HepG2 (cell line): ENCODE data around the gene KRTAP10-9. TPM values are rescaled to one million over a fixed set of nuclear protein-coding genes. Genes with fewer than 3 reads are reported as not detected.

Experiments used
- ATAC-seq: fragments of 200-7000 bp; cut with Tn5 transposase; 3 replicates; pipeline ENCODE4 v1.9.1; 2020; ENCODE audit warnings: mild to moderate bottlenecking, moderate library complexity
- BruUV-seq: library from RNA; stranded (reverse); fragments of 400-500 nt; replicated peaks from 2 replicates; lab custom pipeline; 2021; lab: Mats Ljungman, UMichigan
- CTCF ChIA-PET: fragments of 300-600 bp; formaldehyde crosslinking; extraction: SDS; loops from one replicate; lab custom pipeline; 2021; ENCODE audit warnings: low total read pairs, inconsistent platforms, low intra/inter-chr PET ratio; lab: Yijun Ruan, JAX
- POLR2A ChIA-PET: fragments of 350-600 bp; sonication (Branson Sonifier 250); formaldehyde crosslinking; loops from one replicate; lab custom pipeline; 2020; ENCODE audit warnings: antibody characterized with exemption, inconsistent platforms; lab: Yijun Ruan, JAX
- DNase-seq: peaks from one replicate; pipeline ENCODE4 v3.0.0-alpha.2; 2015; ENCODE audit warnings: low spot score
- FAIRE-seq: peaks from 3 replicates; lab custom pipeline; 2011; peaks lifted over from hg19 to GRCh38; lab: Jason Lieb, UNC
- H2AFZ ChIP-seq: one replicate; pipeline ENCODE4 v1.6.1; 2011; ENCODE audit warnings: low read length, inconsistent platforms
- H3K27ac ChIP-seq: fragments of 300-600 bp; 3 replicates; pipeline ENCODE4 v1.8.0; 2011; ENCODE audit warnings: mixed run types, mild to moderate bottlenecking, mixed read lengths, low read length, inconsistent platforms; ENCODE audit not compliant: insufficient read depth; ENCODE audit errors: extremely low read length
- H3K27me3 ChIP-seq, 2 experiments: fragments of 200-600 bp in 1 of 2; 2 replicates in 1 of 2; 3 replicates in 1 of 2; pipeline versions ENCODE4 v1.6.0 to v1.8.0; 2011; ENCODE audit warnings: low read length in 2 of 2, mild to moderate bottlenecking in 2 of 2, moderate library complexity in 2 of 2, inconsistent platforms in 1 of 2; ENCODE audit not compliant: insufficient read depth in 2 of 2, control insufficient read depth in 1 of 2
- H3K36me3 ChIP-seq, 2 experiments: fragments of 200-600 bp in 1 of 2; replicated peaks in 1 of 2; 2 replicates in 1 of 2; 3 replicates in 1 of 2; pipeline versions ENCODE4 v1.5.1 to v1.8.0; 2011; ENCODE audit warnings: low read length in 2 of 2, inconsistent platforms in 1 of 2; ENCODE audit not compliant: insufficient read depth in 2 of 2, control insufficient read depth in 1 of 2
- H3K4me1 ChIP-seq: 2 replicates; pipeline ENCODE4 v1.5.1; 2012; ENCODE audit warnings: low read length, inconsistent platforms; ENCODE audit not compliant: insufficient read depth
- H3K4me2 ChIP-seq: 2 replicates; pipeline ENCODE4 v1.6.0; 2011; ENCODE audit warnings: low read depth, low read length, inconsistent platforms
- H3K4me3 ChIP-seq, 3 experiments: fragments of 200-600 bp in 1 of 3; sonication (generic), shearing (Covaris generic) in 1 of 3; replicated peaks in 1 of 3; 2 replicates each; pipeline ENCODE4 v1.5.1; 2011 to 2016; ENCODE audit warnings: low read length in 3 of 3, inconsistent platforms in 2 of 3, low read depth in 2 of 3, mild to moderate bottlenecking in 2 of 3, control low read depth in 1 of 3, mixed read lengths in 1 of 3; ENCODE audit not compliant: insufficient read depth in 1 of 3
- H3K79me2 ChIP-seq: one replicate; pipeline ENCODE4 v1.6.1; 2011; ENCODE audit warnings: low read length, inconsistent platforms; ENCODE audit not compliant: insufficient read depth
- H3K9ac ChIP-seq: 2 replicates; pipeline ENCODE4 v1.6.0; 2011; ENCODE audit warnings: mild to moderate bottlenecking, low read depth, low read length, inconsistent platforms; ENCODE audit not compliant: insufficient read depth
- H3K9me3 ChIP-seq: 2 replicates; pipeline ENCODE4 v1.5.1; 2012; ENCODE audit warnings: mild to moderate bottlenecking, low read length
- H4K20me1 ChIP-seq: 2 replicates; pipeline ENCODE4 v1.6.0; 2011; ENCODE audit warnings: inconsistent platforms, mild to moderate bottlenecking, low read length, moderate library complexity; ENCODE audit not compliant: insufficient read depth
- BRCA1 ChIP-seq: sonication (generic); formaldehyde crosslinking; IDR thresholded peaks from 2 replicates; pipeline ENCODE4 v1.4.0; 2020; ENCODE audit warnings: missing genetic modification reagents
- EEA1 ChIP-seq: sonication (generic); formaldehyde crosslinking; IDR thresholded peaks from 2 replicates; pipeline ENCODE4 v1.5.1; 2020; ENCODE audit warnings: mild to moderate bottlenecking, missing genetic modification reagents, borderline replicate concordance
- ETV6 ChIP-seq: sonication (generic); formaldehyde crosslinking; conservative IDR thresholded peaks from 2 replicates; pipeline ENCODE4 v1.4.0; 2020; ENCODE audit warnings: missing genetic modification reagents
- MAFK ChIP-seq, 2 experiments: IDR thresholded peaks in 1 of 2; conservative IDR thresholded peaks in 1 of 2; 2 replicates each; pipeline ENCODE4 v1.6.1; 2011; ENCODE audit warnings: improper control_type of control experiment in 2 of 2, low read length in 2 of 2
- MEF2D ChIP-seq: sonication (generic); formaldehyde crosslinking; IDR thresholded peaks from 2 replicates; pipeline ENCODE4 v1.5.1; 2020; ENCODE audit warnings: mild to moderate bottlenecking, missing genetic modification reagents
- MLLT10 ChIP-seq: sonication (generic); formaldehyde crosslinking; IDR thresholded peaks from 2 replicates; pipeline ENCODE4 v1.4.0; 2020; ENCODE audit warnings: missing genetic modification reagents
- NFIB ChIP-seq: sonication (generic); formaldehyde crosslinking; IDR thresholded peaks from 2 replicates; pipeline ENCODE4 v1.9.0; 2021; ENCODE audit warnings: missing genetic modification reagents, mild to moderate bottlenecking, borderline replicate concordance
- RBAK ChIP-seq: sonication (generic); formaldehyde crosslinking; IDR thresholded peaks from 2 replicates; pipeline ENCODE4 v1.5.1; 2020; ENCODE audit warnings: mild to moderate bottlenecking, missing genetic modification reagents
- TBX2 ChIP-seq: sonication (generic); formaldehyde crosslinking; IDR thresholded peaks from 2 replicates; pipeline ENCODE4 v1.5.0; 2020; ENCODE audit warnings: missing genetic modification reagents, mild to moderate bottlenecking, borderline replicate concordance
- TRIM22 ChIP-seq: fragments of 450-650 bp; IDR thresholded peaks from 2 replicates; pipeline ENCODE4 v1.6.1; 2017
- WIZ ChIP-seq: sonication (generic); formaldehyde crosslinking; IDR thresholded peaks from 2 replicates; pipeline ENCODE4 v1.5.1; 2020; ENCODE audit warnings: mild to moderate bottlenecking, missing genetic modification reagents
- ZEB1 ChIP-seq: IDR thresholded peaks from 2 replicates; pipeline ENCODE4 v1.6.1; 2012; ENCODE audit warnings: mild to moderate bottlenecking, low read depth, inconsistent platforms; ENCODE audit not compliant: insufficient replicate concordance
- ZNF431 ChIP-seq: sonication (generic); formaldehyde crosslinking; IDR thresholded peaks from 2 replicates; pipeline ENCODE4 v1.9.0; 2022; ENCODE audit warnings: missing genetic modification reagents, low read depth, mild to moderate bottlenecking, borderline replicate concordance
- ZNF432 ChIP-seq: sonication (generic); formaldehyde crosslinking; IDR thresholded peaks from 2 replicates; pipeline ENCODE4 v1.5.0; 2020; ENCODE audit warnings: missing genetic modification reagents, mild to moderate bottlenecking, borderline replicate concordance
- ZNF883 ChIP-seq: sonication (generic); formaldehyde crosslinking; IDR thresholded peaks from 2 replicates; pipeline ENCODE4 v1.5.1; 2020; ENCODE audit warnings: mild to moderate bottlenecking, missing genetic modification reagents; ENCODE audit errors: not compliant biosample characterization
- WGBS: methylation state at CpG from one replicate; pipeline ENCODE4 v1.1.6; 2017; ENCODE audit warnings: low lambda C conversion rate; 5-methylcytosine and 5-hydroxymethylcytosine counted together
- in situ Hi-C: cut with HindIII; loops from 2 replicates; pipeline ENCODE4 v1.10.0; 2017; ENCODE audit warnings: low pct_unique_long_range_greater_than_20kb; ENCODE audit not compliant: extremely low pct_ligation_motif_present
- intact Hi-C: fragments of 100-400 bp; cut with micrococcal nuclease; formaldehyde crosslinking; loops from one replicate; pipeline ENCODE4 v1.10.0; 2022; ENCODE audit not compliant: unreplicated experiment
- polyA plus RNA-seq, 8 experiments: library from polyadenylated mRNA; depleted of rRNA in 3 of 8; stranded (reverse) in 7 of 8; unstranded in 1 of 8; fragments of >200 nt; fragmentation: Illumina TruSeq in 4 of 8; extraction: Trizol in 4 of 8; gene quantifications; 2 replicates each; pipeline versions ENCODE4 v1.2.1 to v1.2.3, GENCODE V29; 2011 to 2016; ENCODE audit warnings: low read depth in 4 of 8, missing spikeins in 1 of 8, mixed read lengths in 1 of 8; ENCODE audit not compliant: insufficient read depth in 1 of 8
- total RNA-seq, 5 experiments: library from RNA; depleted of rRNA; stranded (reverse); fragments of >200 nt; fragmentation: Illumina TruSeq; extraction: Trizol; gene quantifications; 2 replicates each; pipeline ENCODE4 v1.2.3, GENCODE V29; 2016; ENCODE audit warnings: low read depth in 1 of 5
- TF ChIP-seq, protein P1 (sequence below): sonication (generic); formaldehyde crosslinking; IDR thresholded peaks from 2 replicates; pipeline ENCODE4 v1.5.0; 2020; ENCODE audit warnings: mild to moderate bottlenecking, missing genetic modification reagents
- TF ChIP-seq, protein P2 (sequence below): sonication (generic); formaldehyde crosslinking; IDR thresholded peaks from 2 replicates; pipeline ENCODE4 v1.4.0; 2020; ENCODE audit warnings: missing genetic modification reagents, borderline replicate concordance
- TF ChIP-seq, protein P3 (sequence below): sonication (generic); formaldehyde crosslinking; IDR thresholded peaks from 2 replicates; pipeline ENCODE4 v1.8.0; 2022; ENCODE audit warnings: mild to moderate bottlenecking, missing genetic modification reagents, moderate library complexity

The KRTAP10-9 gene
- total and polyA plus RNA-seq, 2 of the 13 experiments (the other 11 are each of a cell fraction or from before 2014, with no cell fraction given): not detected

GRCh38 chr21:44589094-44589493, 37.8 kb upstream of the KRTAP10-9 start:
- H2AFZ ChIP-seq: no peak overlapping the region
- H3K9ac ChIP-seq: no peak overlapping the region
- peaks cover 0 to 9% of the 10 kb centered on the region in 2 experiments; a peak in 1 of 5 replicates for H3K27me3 ChIP-seq
- H3K4me3 ChIP-seq: no peak overlapping the region
- in situ Hi-C loops: no loop called here
- POLR2A ChIA-PET: no interaction called here
- no peak for FAIRE-seq
- no peak for DNase-seq
- intact Hi-C loops: no loop called here
- CTCF ChIA-PET: no interaction called here
- no peak for ATAC-seq
- 86% methylated on average over 2 of the region's 2 CpGs for WGBS
- H3K79me2 ChIP-seq: no peaks in the 10 kb centered on the region
- no TSS peak for BruUV-seq
- no peaks in the 10 kb centered on the region for H4K20me1 ChIP-seq
- no peak overlapping the region for H3K27ac ChIP-seq
- peaks cover 35% of the 10 kb centered on the region for H3K4me1 ChIP-seq
- H3K36me3 ChIP-seq: no peaks in the 10 kb centered on the region
- no peak overlapping the region for H3K4me2 ChIP-seq
- no peaks in the 10 kb centered on the region for H3K9me3 ChIP-seq
- TF ChIP-seq NFIB (no peak), TBX2 (CRISPR knock-in tag) (no peak), ZNF431 (no peak), ZNF883 (CRISPR knock-in tag) (no peak), RBAK (CRISPR knock-in tag) (no peak), ETV6 (CRISPR knock-in tag) (no peak), MEF2D (CRISPR knock-in tag) (no peak), MAFK (conservative IDR thresholded peaks at IDR 0.05 in 1 of 2, IDR thresholded peaks at IDR 0.05 in 1 of 2; ENCODE audit: low read length in 2 of 2) (no peak), MLLT10 (CRISPR knock-in tag) (no peak), ZEB1 (no peak), ZNF432 (CRISPR knock-in tag) (no peak), WIZ (CRISPR knock-in tag) (no peak), TRIM22 (no peak), EEA1 (no peak), BRCA1 (no peak)
- TF ChIP-seq, protein P1, sequence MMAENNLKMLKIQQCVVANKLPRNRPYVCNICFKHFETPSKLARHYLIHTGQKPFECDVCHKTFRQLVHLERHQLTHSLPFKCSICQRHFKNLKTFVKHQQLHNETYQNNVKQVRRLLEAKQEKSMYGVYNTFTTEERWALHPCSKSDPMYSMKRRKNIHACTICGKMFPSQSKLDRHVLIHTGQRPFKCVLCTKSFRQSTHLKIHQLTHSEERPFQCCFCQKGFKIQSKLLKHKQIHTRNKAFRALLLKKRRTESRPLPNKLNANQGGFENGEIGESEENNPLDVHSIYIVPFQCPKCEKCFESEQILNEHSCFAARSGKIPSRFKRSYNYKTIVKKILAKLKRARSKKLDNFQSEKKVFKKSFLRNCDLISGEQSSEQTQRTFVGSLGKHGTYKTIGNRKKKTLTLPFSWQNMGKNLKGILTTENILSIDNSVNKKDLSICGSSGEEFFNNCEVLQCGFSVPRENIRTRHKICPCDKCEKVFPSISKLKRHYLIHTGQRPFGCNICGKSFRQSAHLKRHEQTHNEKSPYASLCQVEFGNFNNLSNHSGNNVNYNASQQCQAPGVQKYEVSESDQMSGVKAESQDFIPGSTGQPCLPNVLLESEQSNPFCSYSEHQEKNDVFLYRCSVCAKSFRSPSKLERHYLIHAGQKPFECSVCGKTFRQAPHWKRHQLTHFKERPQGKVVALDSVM (CRISPR knock-in tag): no peak
- TF ChIP-seq, protein P2, sequence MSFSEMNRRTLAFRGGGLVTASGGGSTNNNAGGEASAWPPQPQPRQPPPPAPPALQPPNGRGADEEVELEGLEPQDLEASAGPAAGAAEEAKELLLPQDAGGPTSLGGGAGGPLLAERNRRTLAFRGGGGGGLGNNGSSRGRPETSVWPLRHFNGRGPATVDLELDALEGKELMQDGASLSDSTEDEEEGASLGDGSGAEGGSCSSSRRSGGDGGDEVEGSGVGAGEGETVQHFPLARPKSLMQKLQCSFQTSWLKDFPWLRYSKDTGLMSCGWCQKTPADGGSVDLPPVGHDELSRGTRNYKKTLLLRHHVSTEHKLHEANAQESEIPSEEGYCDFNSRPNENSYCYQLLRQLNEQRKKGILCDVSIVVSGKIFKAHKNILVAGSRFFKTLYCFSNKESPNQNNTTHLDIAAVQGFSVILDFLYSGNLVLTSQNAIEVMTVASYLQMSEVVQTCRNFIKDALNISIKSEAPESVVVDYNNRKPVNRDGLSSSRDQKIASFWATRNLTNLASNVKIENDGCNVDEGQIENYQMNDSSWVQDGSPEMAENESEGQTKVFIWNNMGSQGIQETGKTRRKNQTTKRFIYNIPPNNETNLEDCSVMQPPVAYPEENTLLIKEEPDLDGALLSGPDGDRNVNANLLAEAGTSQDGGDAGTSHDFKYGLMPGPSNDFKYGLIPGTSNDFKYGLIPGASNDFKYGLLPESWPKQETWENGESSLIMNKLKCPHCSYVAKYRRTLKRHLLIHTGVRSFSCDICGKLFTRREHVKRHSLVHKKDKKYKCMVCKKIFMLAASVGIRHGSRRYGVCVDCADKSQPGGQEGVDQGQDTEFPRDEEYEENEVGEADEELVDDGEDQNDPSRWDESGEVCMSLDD: no peak
- TF ChIP-seq, protein P3, sequence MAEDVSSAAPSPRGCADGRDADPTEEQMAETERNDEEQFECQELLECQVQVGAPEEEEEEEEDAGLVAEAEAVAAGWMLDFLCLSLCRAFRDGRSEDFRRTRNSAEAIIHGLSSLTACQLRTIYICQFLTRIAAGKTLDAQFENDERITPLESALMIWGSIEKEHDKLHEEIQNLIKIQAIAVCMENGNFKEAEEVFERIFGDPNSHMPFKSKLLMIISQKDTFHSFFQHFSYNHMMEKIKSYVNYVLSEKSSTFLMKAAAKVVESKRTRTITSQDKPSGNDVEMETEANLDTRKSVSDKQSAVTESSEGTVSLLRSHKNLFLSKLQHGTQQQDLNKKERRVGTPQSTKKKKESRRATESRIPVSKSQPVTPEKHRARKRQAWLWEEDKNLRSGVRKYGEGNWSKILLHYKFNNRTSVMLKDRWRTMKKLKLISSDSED (CRISPR knock-in tag): no peak
